ENCODE measurements around the gene AGAP1. TPM values are rescaled to one million over a fixed set of nuclear protein-coding genes. Genes with fewer than 3 reads are reported as not detected.

The AGAP1 gene
- total RNA-seq, 1 donor = 18.5 TPM

- Histone ChIP-seq H3K4me1 (ENCODE audit: insufficient read depth, low read length) (no peaks in the 10 kb centered on the region), H3K27ac (ENCODE audit: low read depth, low read length) (no peak overlapping the region), H3K4me3 (ENCODE audit: insufficient read depth, low read length) (no peak overlapping the region), H2AFZ (ENCODE audit: low read length) (no peak overlapping the region), H3K27me3 (ENCODE audit: insufficient read depth, low read length) (peaks cover 54% of the 10 kb centered on the region), H3K4me2 (ENCODE audit: insufficient read depth, low read length) (no peak overlapping the region), H3K79me2 (ENCODE audit: insufficient read depth, low read length) (no peaks in the 10 kb centered on the region), H3K9me3 (ENCODE audit: low read depth, low read length) (no peaks in the 10 kb centered on the region), H4K20me1 (ENCODE audit: insufficient read depth, low read length) (peaks cover 2% of the 10 kb centered on the region), H3K36me3 (ENCODE audit: insufficient read depth, low read length) (no peaks in the 10 kb centered on the region)
- no peak for TF ChIP-seq CTCF (IDR thresholded peaks at IDR 0.05; ENCODE audit: extremely low read depth, low read depth, low read length)
- DNase-seq (ENCODE audit: insufficient read length, low spot score, missing footprints) = peak; percentile 85
These were observed 669.1 kb downstream of the AGAP1 start for GRCh38 chr2:236162882-236163470.

- H3K4me2 ChIP-seq (ENCODE audit: insufficient read depth, low read length) = peak overlapping the region; percentile 43
- no peaks in the 10 kb centered on the region for H3K36me3 ChIP-seq (ENCODE audit: insufficient read depth, low read length)
- peak; percentile 81 for DNase-seq (ENCODE audit: insufficient read length, low spot score, missing footprints)
- TF ChIP-seq CTCF (IDR thresholded peaks at IDR 0.05; ENCODE audit: extremely low read depth, low read depth, low read length) = no peak
- peaks cover 58% of the 10 kb centered on the region for H3K27me3 ChIP-seq (ENCODE audit: insufficient read depth, low read length)
- peaks cover 2% of the 10 kb centered on the region for H4K20me1 ChIP-seq (ENCODE audit: insufficient read depth, low read length)
- H3K4me1 ChIP-seq (ENCODE audit: insufficient read depth, low read length) = no peaks in the 10 kb centered on the region
- H2AFZ ChIP-seq (ENCODE audit: low read length) = no peak overlapping the region
- no peaks in the 10 kb centered on the region for H3K9me3 ChIP-seq (ENCODE audit: low read depth, low read length)
- no peak overlapping the region for H3K27ac ChIP-seq (ENCODE audit: low read depth, low read length)
- no peaks in the 10 kb centered on the region for H3K79me2 ChIP-seq (ENCODE audit: insufficient read depth, low read length)
- no peak overlapping the region for H3K4me3 ChIP-seq (ENCODE audit: insufficient read depth, low read length)
These were observed 669.8 kb downstream of the AGAP1 start for GRCh38 chr2:236163471-236164200.

- DNase-seq (ENCODE audit: insufficient read length, low spot score, missing footprints) = peak; percentile 95
- H3K4me2 ChIP-seq (ENCODE audit: insufficient read depth, low read length) = peak overlapping the region; percentile 43
- H3K36me3 ChIP-seq (ENCODE audit: insufficient read depth, low read length) = no peaks in the 10 kb centered on the region
- no peak overlapping the region for H2AFZ ChIP-seq (ENCODE audit: low read length)
- no peak for TF ChIP-seq CTCF (IDR thresholded peaks at IDR 0.05; ENCODE audit: extremely low read depth, low read depth, low read length)
- H3K27me3 ChIP-seq (ENCODE audit: insufficient read depth, low read length) = peaks cover 65% of the 10 kb centered on the region
- no peaks in the 10 kb centered on the region for H3K4me1 ChIP-seq (ENCODE audit: insufficient read depth, low read length)
- H3K4me3 ChIP-seq (ENCODE audit: insufficient read depth, low read length) = peak overlapping the region; percentile 43
- no peaks in the 10 kb centered on the region for H3K79me2 ChIP-seq (ENCODE audit: insufficient read depth, low read length)
- H3K9me3 ChIP-seq (ENCODE audit: low read depth, low read length) = no peaks in the 10 kb centered on the region
- no peak overlapping the region for H3K27ac ChIP-seq (ENCODE audit: low read depth, low read length)
- peaks cover 2% of the 10 kb centered on the region for H4K20me1 ChIP-seq (ENCODE audit: insufficient read depth, low read length)
These were observed 670.5 kb downstream of the AGAP1 start for GRCh38 chr2:236164201-236164924.
